DND-41 (cell line): ENCODE data around the gene PHF20.
"Not testable (repeated sequence)": the region's sequence is repeated elsewhere in the genome, so short reads cannot be mapped to it uniquely, and the experiment has no call there.

Experiments
- CTCF ChIP-seq: IDR thresholded peaks from 2 replicates; pipeline ENCODE4 v1.5.1; 2012; ENCODE audit warnings: borderline replicate concordance, low read length, moderate library complexity, mild to moderate bottlenecking; ENCODE audit not compliant: poor library complexity, severe bottlenecking; ENCODE audit errors: extremely low read depth
- EZH2 ChIP-seq: IDR thresholded peaks from 3 replicates; pipeline ENCODE4 v1.6.1; 2012; ENCODE audit warnings: borderline replicate concordance, low read depth, mild to moderate bottlenecking, moderate library complexity, low read length, inconsistent platforms; ENCODE audit not compliant: severe bottlenecking

GRCh38 chr20:35901230-35901629 is 129.4 kb downstream of the PHF20 start:
- not testable (repeated sequence) for TF ChIP-seq CTCF, EZH2
